Endothelial cell of umbilical vein (primary cell): ENCODE measurements around the gene SLC34A2. TPM values are rescaled to one million over a fixed set of nuclear protein-coding genes. Genes with fewer than 3 reads are reported as not detected.

Experiments used
- BruUV-seq: library from RNA; stranded (reverse); fragments of 400-500 nt; replicated peaks from 2 replicates; lab custom pipeline; 2021; lab: Mats Ljungman, UMichigan
- CTCF ChIA-PET: fragments of 300-600, 350-600 bp; sonication (Branson Sonifier 250); formaldehyde crosslinking; loops from one replicate; lab custom pipeline; 2021; ENCODE audit warnings: antibody characterized with exemption, inconsistent platforms; lab: Charles Lee
- POLR2A ChIA-PET: fragments of 300-600, 350-600 bp; sonication (Branson Sonifier 250); formaldehyde crosslinking; loops from one replicate; lab custom pipeline; 2021; ENCODE audit warnings: antibody characterized with exemption, inconsistent platforms; lab: Charles Lee
- DNase-seq: peaks from one replicate; pipeline ENCODE4 v3.0.0-alpha.2; 2011; ENCODE audit warnings: low read depth, low spot score
- FAIRE-seq: peaks from 2 replicates; lab custom pipeline; 2011; peaks lifted over from hg19 to GRCh38; lab: Jason Lieb, UNC
- H2AFZ ChIP-seq: 2 replicates; pipeline ENCODE4 v1.6.0; 2012; ENCODE audit warnings: low read depth, low read length, control low read depth, inconsistent platforms
- H3K27ac ChIP-seq: 2 replicates; pipeline ENCODE4 v1.5.1; 2011; ENCODE audit warnings: low read depth, mild to moderate bottlenecking, control low read depth, low read length, moderate library complexity; ENCODE audit not compliant: insufficient read depth
- H3K27me3 ChIP-seq, 2 experiments: 2 replicates each; pipeline versions ENCODE4 v1.6.0 to v1.6.1; 2011; ENCODE audit warnings: low read length in 2 of 2, mixed read lengths in 1 of 2; ENCODE audit not compliant: control insufficient read depth in 2 of 2, insufficient read depth in 2 of 2
- H3K36me3 ChIP-seq, 2 experiments: 2 replicates in 1 of 2; 3 replicates in 1 of 2; pipeline ENCODE4 v1.5.1; 2011; ENCODE audit warnings: low read length in 2 of 2, mild to moderate bottlenecking in 1 of 2, moderate library complexity in 1 of 2; ENCODE audit not compliant: control insufficient read depth in 2 of 2, insufficient read depth in 2 of 2; ENCODE audit errors: extremely low read depth in 1 of 2
- H3K4me1 ChIP-seq: 3 replicates; pipeline ENCODE4 v1.5.1; 2011; ENCODE audit warnings: mild to moderate bottlenecking, low read length; ENCODE audit not compliant: control insufficient read depth, insufficient read depth; ENCODE audit errors: extremely low read depth
- H3K4me2 ChIP-seq: 2 replicates; pipeline ENCODE4 v1.6.1; 2011; ENCODE audit warnings: low read length, control low read depth, mixed read lengths; ENCODE audit not compliant: insufficient read depth
- H3K4me3 ChIP-seq, 3 experiments: fragments of 200-600 bp in 1 of 3; sonication (generic), shearing (Covaris generic) in 1 of 3; replicated peaks in 1 of 3; 2 replicates each; pipeline ENCODE4 v1.5.1; 2011 to 2016; ENCODE audit warnings: control low read depth in 3 of 3, low read length in 3 of 3, mild to moderate bottlenecking in 2 of 3, inconsistent platforms in 1 of 3, low read depth in 1 of 3, moderate library complexity in 1 of 3; ENCODE audit not compliant: insufficient read depth in 1 of 3
- H3K79me2 ChIP-seq: 2 replicates; pipeline ENCODE4 v1.6.0; 2012; ENCODE audit warnings: low read length, inconsistent platforms; ENCODE audit not compliant: control insufficient read depth, insufficient read depth
- H3K9ac ChIP-seq: replicated peaks from 2 replicates; pipeline ENCODE3; 2011; ENCODE audit warnings: low read length, control low read depth; ENCODE audit not compliant: insufficient read depth; ENCODE audit errors: extremely low read depth
- H3K9me1 ChIP-seq: replicated peaks from 3 replicates; pipeline ENCODE4 v1.6.0; 2011; ENCODE audit warnings: mild to moderate bottlenecking, low read length; ENCODE audit not compliant: control insufficient read depth, insufficient read depth; ENCODE audit errors: extremely low read depth
- H3K9me3 ChIP-seq: replicated peaks from 2 replicates; pipeline ENCODE4 v1.5.1; 2012; ENCODE audit warnings: low read length, inconsistent platforms; ENCODE audit not compliant: control insufficient read depth, insufficient read depth
- H4K20me1 ChIP-seq: replicated peaks from 2 replicates; pipeline ENCODE3; 2011; ENCODE audit warnings: mild to moderate bottlenecking, low read length; ENCODE audit not compliant: control insufficient read depth, insufficient read depth; ENCODE audit errors: extremely low read depth
- EZH2 ChIP-seq: IDR thresholded peaks from 2 replicates; pipeline ENCODE4 v1.6.1; 2012; ENCODE audit warnings: borderline replicate concordance, low read depth, mild to moderate bottlenecking, moderate library complexity, low read length, inconsistent platforms; ENCODE audit not compliant: severe bottlenecking
- FOS ChIP-seq: IDR thresholded peaks from 2 replicates; pipeline ENCODE4 v1.6.1; 2011; ENCODE audit warnings: mild to moderate bottlenecking, low read length, moderate library complexity, borderline replicate concordance; ENCODE audit not compliant: insufficient read depth
- GATA2 ChIP-seq: IDR thresholded peaks from 2 replicates; pipeline ENCODE4 v1.7.0; 2011; ENCODE audit warnings: low read depth, mild to moderate bottlenecking, moderate library complexity, mixed read lengths, low read length; ENCODE audit not compliant: insufficient read length, insufficient read depth
- JUN ChIP-seq: IDR thresholded peaks from 2 replicates; pipeline ENCODE4 v1.6.1; 2011; ENCODE audit warnings: borderline replicate concordance, low read depth; ENCODE audit not compliant: insufficient read length, insufficient read depth
- MYC ChIP-seq: IDR thresholded peaks from one replicate; pipeline ENCODE4 v1.6.1; 2011; ENCODE audit warnings: mild to moderate bottlenecking, low read depth, low read length
- POLR2A ChIP-seq: IDR thresholded peaks from 2 replicates; pipeline ENCODE4 v1.6.1; 2012; ENCODE audit warnings: low read depth, mild to moderate bottlenecking, control low read depth, low read length
- POLR2AphosphoS5 ChIP-seq: IDR thresholded peaks from 2 replicates; pipeline ENCODE4 v1.6.1; 2012; ENCODE audit warnings: low read depth, mild to moderate bottlenecking, control low read depth, low read length, moderate library complexity; ENCODE audit not compliant: insufficient read depth
- dilution Hi-C: fragments of 300-500 bp; cut with MboI; formaldehyde crosslinking; loops from one replicate; pipeline ENCODE4 v1.15.0; 2019; ENCODE audit warnings: low sequenced_read_pairs; ENCODE audit not compliant: extremely low pct_ligation_motif_present
- intact Hi-C: fragments of 100-400 bp; cut with micrococcal nuclease; formaldehyde crosslinking; loops from one replicate; pipeline ENCODE4 v1.10.0; 2022
- polyA plus RNA-seq, 4 experiments: library from polyadenylated mRNA; depleted of rRNA in 3 of 4; stranded (reverse) in 3 of 4; unstranded in 1 of 4; fragments of >200 nt; gene quantifications; 2 replicates each; pipeline versions ENCODE4 v1.2.1 to v1.2.3, GENCODE V29; 2011 to 2012; ENCODE audit warnings: missing spikeins in 1 of 4
- total RNA-seq: library from RNA; stranded (reverse); gene quantifications from 2 replicates; pipeline ENCODE4 v1.2.3, GENCODE V29; 2021
- TF ChIP-seq, protein P1 (sequence below), 2 donors: IDR thresholded peaks; 1 replicate in 1 of 2; 2 replicates in 1 of 2; pipeline ENCODE4 v1.5.1; 2011; ENCODE audit warnings: low read length in 2 of 2, mild to moderate bottlenecking in 2 of 2, moderate library complexity in 2 of 2, control low read depth in 1 of 2, inconsistent platforms in 1 of 2, low read depth in 1 of 2; ENCODE audit not compliant: insufficient read depth in 1 of 2; ENCODE audit errors: extremely low read depth in 1 of 2
- TF ChIP-seq, protein P2 (sequence below): IDR thresholded peaks from 2 replicates; pipeline ENCODE4 v1.6.1; 2011; ENCODE audit not compliant: insufficient read depth, insufficient read length

Gene SLC34A2
- total and polyA plus RNA-seq, 2 donors (not counting 3 experiments of a cell fraction or from before 2014, with no cell fraction given), result not detected

DNA sequence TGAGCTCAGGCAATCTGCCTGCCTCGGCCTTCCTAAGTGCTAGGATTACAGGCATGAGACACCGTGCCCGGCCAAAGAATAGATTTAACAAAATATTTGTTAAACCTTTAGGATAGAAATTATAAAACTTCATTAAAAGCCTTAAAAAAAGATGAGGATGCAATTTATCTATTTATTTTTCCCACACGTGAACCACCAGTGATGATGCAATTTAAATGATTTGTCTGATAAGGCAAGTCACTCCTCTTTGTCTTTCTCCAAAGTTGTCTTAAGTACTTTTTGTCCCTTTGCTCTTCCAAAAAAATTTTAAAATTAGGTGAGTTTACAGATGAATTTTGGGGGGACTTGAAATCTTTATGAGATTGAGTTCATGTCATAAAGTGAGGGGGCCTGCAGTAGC, 58.2 kb downstream of the SLC34A2 start:
- H4K20me1 ChIP-seq, result no peaks in the 10 kb centered on the region
- CTCF ChIA-PET, result interaction anchor here (1.6 to 2.4 kb wide), 2 partner anchors 10 to 54 kb away, joined by 4 to 5 read pairs; no protein-coding TSS in a partner anchor

DNA sequence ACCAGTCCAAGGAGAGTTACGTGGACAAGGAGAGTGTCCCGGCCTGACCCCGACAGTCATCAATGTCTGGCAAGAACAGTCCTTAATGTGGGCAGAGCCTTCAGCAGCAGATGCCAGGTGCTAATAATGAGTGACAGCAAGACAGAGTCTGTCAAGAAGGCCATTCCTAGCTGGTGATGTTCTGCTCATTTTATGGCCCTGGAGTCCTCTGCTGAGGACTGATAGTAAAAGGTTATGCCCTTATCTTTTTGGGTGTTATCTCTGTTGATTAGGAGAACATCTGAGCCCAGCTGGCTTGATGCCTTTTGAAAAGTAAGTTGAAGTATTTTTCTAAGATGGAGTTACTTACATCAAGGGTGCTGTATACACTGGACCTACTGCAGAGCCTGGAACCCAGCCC, 67.3 kb downstream of the SLC34A2 start:
- no peak overlapping the region for H2AFZ ChIP-seq
- H3K4me2 ChIP-seq, result no peak overlapping the region
- no peaks in the 10 kb centered on the region for H3K36me3 ChIP-seq
- H3K79me2 ChIP-seq, result no peaks in the 10 kb centered on the region
- H3K4me3 ChIP-seq, result no peak overlapping the region
- no peaks in the 10 kb centered on the region for H3K4me1 ChIP-seq
- peaks cover 0 to 2% of the 10 kb centered on the region in 2 experiments for H3K27me3 ChIP-seq
- dilution Hi-C loops (no loop called here), intact Hi-C loops (no loop called here)
- H3K27ac ChIP-seq, result no peak overlapping the region
- DNase-seq, result no peak
- H3K9me1 ChIP-seq, result no peaks in the 10 kb centered on the region
- FAIRE-seq, result no peak
- H3K9ac ChIP-seq, result no peak overlapping the region
- TF ChIP-seq GATA2, result no peak
- no peak for TF ChIP-seq MYC
- TF ChIP-seq, protein P1, sequence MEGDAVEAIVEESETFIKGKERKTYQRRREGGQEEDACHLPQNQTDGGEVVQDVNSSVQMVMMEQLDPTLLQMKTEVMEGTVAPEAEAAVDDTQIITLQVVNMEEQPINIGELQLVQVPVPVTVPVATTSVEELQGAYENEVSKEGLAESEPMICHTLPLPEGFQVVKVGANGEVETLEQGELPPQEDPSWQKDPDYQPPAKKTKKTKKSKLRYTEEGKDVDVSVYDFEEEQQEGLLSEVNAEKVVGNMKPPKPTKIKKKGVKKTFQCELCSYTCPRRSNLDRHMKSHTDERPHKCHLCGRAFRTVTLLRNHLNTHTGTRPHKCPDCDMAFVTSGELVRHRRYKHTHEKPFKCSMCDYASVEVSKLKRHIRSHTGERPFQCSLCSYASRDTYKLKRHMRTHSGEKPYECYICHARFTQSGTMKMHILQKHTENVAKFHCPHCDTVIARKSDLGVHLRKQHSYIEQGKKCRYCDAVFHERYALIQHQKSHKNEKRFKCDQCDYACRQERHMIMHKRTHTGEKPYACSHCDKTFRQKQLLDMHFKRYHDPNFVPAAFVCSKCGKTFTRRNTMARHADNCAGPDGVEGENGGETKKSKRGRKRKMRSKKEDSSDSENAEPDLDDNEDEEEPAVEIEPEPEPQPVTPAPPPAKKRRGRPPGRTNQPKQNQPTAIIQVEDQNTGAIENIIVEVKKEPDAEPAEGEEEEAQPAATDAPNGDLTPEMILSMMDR (IDR thresholded peaks at IDR 0.05; ENCODE audit: extremely low read depth in 1 of 2, insufficient read depth in 1 of 2, low read depth in 1 of 2, low read length in 2 of 2), result no peak
- no peak for TF ChIP-seq EZH2
- TF ChIP-seq FOS, result no peak
- TF ChIP-seq, protein P2, sequence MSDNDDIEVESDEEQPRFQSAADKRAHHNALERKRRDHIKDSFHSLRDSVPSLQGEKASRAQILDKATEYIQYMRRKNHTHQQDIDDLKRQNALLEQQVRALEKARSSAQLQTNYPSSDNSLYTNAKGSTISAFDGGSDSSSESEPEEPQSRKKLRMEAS, result no peak
- TF ChIP-seq POLR2AphosphoS5, result no peak
- TF ChIP-seq POLR2A, result no peak
- no peak for TF ChIP-seq JUN
- ChIA-PET POLR2A (no interaction called here), CTCF (interaction anchor here (0.7 to 0.9 kb wide), 2 partner anchors 39 to 274 kb away, joined by 3 read pairs; no protein-coding TSS in a partner anchor)
- no peaks in the 10 kb centered on the region for H3K9me3 ChIP-seq
- H4K20me1 ChIP-seq, result no peaks in the 10 kb centered on the region
- no TSS peak for BruUV-seq

More for the DNA sequence above, 58.2 kb downstream of the SLC34A2 start:
- H2AFZ ChIP-seq, result no peak overlapping the region
- TF ChIP-seq, protein P1 (IDR thresholded peaks at IDR 0.05; ENCODE audit: extremely low read depth in 1 of 2, insufficient read depth in 1 of 2, low read depth in 1 of 2, low read length in 2 of 2), result no peak
- TF ChIP-seq POLR2AphosphoS5, result no peak
- no peak for TF ChIP-seq EZH2
- TF ChIP-seq, protein P2, result no peak
- H3K27ac ChIP-seq, result no peak overlapping the region
- H3K9me3 ChIP-seq, result no peaks in the 10 kb centered on the region
- no peak overlapping the region for H3K9ac ChIP-seq
- no peak overlapping the region for H3K4me3 ChIP-seq
- no peak for DNase-seq
- no peaks in the 10 kb centered on the region for H3K9me1 ChIP-seq
- intact Hi-C loops, result no loop called here
- dilution Hi-C loops, result no loop called here
- H3K27me3 ChIP-seq, result no peaks in the 10 kb centered on the region
- no peaks in the 10 kb centered on the region for H3K36me3 ChIP-seq
- POLR2A ChIA-PET, result no interaction called here
- H3K79me2 ChIP-seq, result no peaks in the 10 kb centered on the region
- no peaks in the 10 kb centered on the region for H3K4me1 ChIP-seq
- no peak for FAIRE-seq
- no peak overlapping the region for H3K4me2 ChIP-seq
- no TSS peak for BruUV-seq
